CD4-positive, CD25-positive, alpha-beta regulatory T cell (primary cell): Measurements from ENCODE around the gene CPZ. TPM values are rescaled to one million over a fixed set of nuclear protein-coding genes. Genes with fewer than 3 reads are reported as not detected.

ENCODE experiments used
- ATAC-seq, 2 donors: fragments of 150-1000 bp; cut with Tn5 transposase; one replicate each; pipeline ENCODE4 v1.10.0; 2021; ENCODE audit warnings: low read depth in 2 of 2, moderate number of reproducible peaks in 2 of 2, moderate library complexity in 1 of 2
- DNase-seq, 3 donors: peaks; one replicate each; pipeline versions ENCODE4 v3.0.0 to v3.0.0-alpha.2; 2012 to 2022; ENCODE audit warnings: mixed read lengths in 1 of 3
- H3K27ac ChIP-seq: one replicate; pipeline ENCODE4 v1.7.0; 2013; ENCODE audit warnings: mild to moderate bottlenecking, low read length; ENCODE audit not compliant: insufficient read depth, poor library complexity, severe bottlenecking
- H3K27me3 ChIP-seq: one replicate; pipeline ENCODE4 v1.7.0; 2013; ENCODE audit warnings: low read length; ENCODE audit not compliant: control insufficient read depth, insufficient read depth
- H3K36me3 ChIP-seq: one replicate; pipeline ENCODE4 v1.7.0; 2013; ENCODE audit warnings: mild to moderate bottlenecking, low read length, moderate library complexity; ENCODE audit not compliant: control insufficient read depth, insufficient read depth
- H3K4me1 ChIP-seq: 2 replicates; pipeline ENCODE4 v1.7.0; 2013; ENCODE audit warnings: mild to moderate bottlenecking, low read length; ENCODE audit not compliant: insufficient read depth, control insufficient read depth, poor library complexity, severe bottlenecking
- H3K4me3 ChIP-seq: one replicate; pipeline ENCODE4 v1.7.0; 2013; ENCODE audit warnings: low read depth, mild to moderate bottlenecking, low read length, moderate library complexity
- H3K9me3 ChIP-seq, 2 experiments: 1 replicate in 1 of 2; 2 replicates in 1 of 2; pipeline ENCODE4 v1.7.0; 2013; ENCODE audit warnings: low read length in 2 of 2, mild to moderate bottlenecking in 1 of 2, moderate library complexity in 1 of 2; ENCODE audit not compliant: control insufficient read depth in 2 of 2
- H3K27ac Mint-ChIP-seq, 3 donors: one replicate each; pipeline ENCODE4 v1.8.0; 2020 to 2022; ENCODE audit warnings: mild to moderate bottlenecking in 3 of 3, mixed read lengths in 3 of 3, moderate library complexity in 2 of 3
- H3K27me3 Mint-ChIP-seq: one replicate; pipeline ENCODE4 v1.8.0; 2022; ENCODE audit warnings: mild to moderate bottlenecking, mixed read lengths
- H3K36me3 Mint-ChIP-seq: one replicate; pipeline ENCODE4 v1.8.0; 2020; ENCODE audit warnings: mixed read lengths
- H3K4me1 Mint-ChIP-seq, 4 donors: one replicate each; pipeline ENCODE4 v1.8.0; 2020 to 2022; ENCODE audit warnings: mixed read lengths in 4 of 4, mild to moderate bottlenecking in 1 of 4
- H3K4me3 Mint-ChIP-seq, 4 donors: one replicate each; pipeline ENCODE4 v1.8.0; 2020 to 2022; ENCODE audit warnings: mild to moderate bottlenecking in 4 of 4, mixed read lengths in 4 of 4, moderate library complexity in 3 of 4
- H3K9me3 Mint-ChIP-seq, 7 donors: one replicate each; pipeline ENCODE4 v1.8.0; 2020 to 2022; ENCODE audit warnings: mixed read lengths in 7 of 7, mild to moderate bottlenecking in 3 of 7, moderate library complexity in 2 of 7
- polyA plus RNA-seq, 4 donors: library from polyadenylated mRNA; unstranded; fragments of 300-500 nt; fragmentation: Illumina TruSeq; gene quantifications; one replicate each; pipeline ENCODE4 v1.2.3, GENCODE V29; 2021
- total RNA-seq: library from RNA; stranded (reverse); gene quantifications from one replicate; pipeline ENCODE4 v1.2.3, GENCODE V29; 2022

Gene CPZ
- total and polyA plus RNA-seq, 5 donors from 2014 or later, result not detected

- Mint-ChIP-seq H3K27me3 (peaks cover 21% of the 10 kb centered on the region), H3K4me3 (no peak overlapping the region), H3K9me3 (peaks cover 0 to 1% (median 0%) of the 10 kb centered on the region in 7 donors), H3K27ac (no peak overlapping the region), H3K4me1 (no peaks in the 10 kb centered on the region), H3K36me3 (no peaks in the 10 kb centered on the region)
- DNase-seq, result no peak
- H3K4me1 ChIP-seq, result no peaks in the 10 kb centered on the region
- no peaks in the 10 kb centered on the region for H3K9me3 ChIP-seq
- H3K4me3 ChIP-seq, result no peak overlapping the region
- ATAC-seq, result no peak
- no peaks in the 10 kb centered on the region for H3K36me3 ChIP-seq
- no peak overlapping the region for H3K27ac ChIP-seq
- H3K27me3 ChIP-seq, result no peaks in the 10 kb centered on the region
Observed at GRCh38 chr4:8597319-8597718, 4.8 kb downstream of the CPZ start.

DNA sequence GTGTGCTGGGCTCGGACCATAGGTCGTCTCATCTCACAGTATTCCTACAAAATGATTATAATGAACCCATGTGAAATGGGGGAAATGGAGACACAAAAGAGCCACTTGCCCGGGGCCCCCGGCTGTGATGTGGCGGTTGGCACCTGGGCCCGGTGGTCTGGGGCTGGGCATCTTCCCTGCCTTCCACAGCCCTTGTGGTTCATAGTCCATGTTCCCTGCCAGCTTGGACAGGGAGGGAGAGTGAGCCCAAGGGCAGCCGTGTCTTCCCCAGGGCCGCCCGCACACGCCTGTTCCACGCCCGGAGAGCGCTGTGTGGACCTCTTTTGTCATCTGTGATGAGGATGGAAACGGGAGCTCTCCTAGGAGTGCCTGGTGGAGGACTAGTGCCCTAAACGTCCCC is 5.2 kb downstream of the CPZ start:
- Histone ChIP-seq H3K9me3 (no peaks in the 10 kb centered on the region), H3K4me1 (no peaks in the 10 kb centered on the region), H3K27ac (no peak overlapping the region), H3K36me3 (no peaks in the 10 kb centered on the region), H3K27me3 (no peaks in the 10 kb centered on the region), H3K4me3 (no peak overlapping the region)
- Mint-ChIP-seq H3K36me3 (no peaks in the 10 kb centered on the region), H3K9me3 (peaks cover 0 to 1% (median 0%) of the 10 kb centered on the region in 7 donors), H3K27me3 (peaks cover 21% of the 10 kb centered on the region), H3K4me1 (no peaks in the 10 kb centered on the region), H3K27ac (no peak overlapping the region), H3K4me3 (no peak overlapping the region)
- ATAC-seq, result no peak
- no peak for DNase-seq

GRCh38 chr4:8598391-8599090 is 6.0 kb downstream of the CPZ start:
- H3K36me3 ChIP-seq, result no peaks in the 10 kb centered on the region
- H3K4me1 ChIP-seq, result no peaks in the 10 kb centered on the region
- Mint-ChIP-seq H3K36me3 (no peaks in the 10 kb centered on the region), H3K27ac (no peak overlapping the region), H3K9me3 (peaks cover 0 to 1% (median 0%) of the 10 kb centered on the region in 7 donors), H3K4me1 (no peaks in the 10 kb centered on the region), H3K27me3 (peaks cover 14% of the 10 kb centered on the region), H3K4me3 (no peak overlapping the region)
- no peaks in the 10 kb centered on the region for H3K27me3 ChIP-seq
- no peak overlapping the region for H3K27ac ChIP-seq
- DNase-seq (peak in 1 of 3 donors; percentile 14), ATAC-seq (no peak)
- no peak overlapping the region for H3K4me3 ChIP-seq
- no peaks in the 10 kb centered on the region for H3K9me3 ChIP-seq

DNA sequence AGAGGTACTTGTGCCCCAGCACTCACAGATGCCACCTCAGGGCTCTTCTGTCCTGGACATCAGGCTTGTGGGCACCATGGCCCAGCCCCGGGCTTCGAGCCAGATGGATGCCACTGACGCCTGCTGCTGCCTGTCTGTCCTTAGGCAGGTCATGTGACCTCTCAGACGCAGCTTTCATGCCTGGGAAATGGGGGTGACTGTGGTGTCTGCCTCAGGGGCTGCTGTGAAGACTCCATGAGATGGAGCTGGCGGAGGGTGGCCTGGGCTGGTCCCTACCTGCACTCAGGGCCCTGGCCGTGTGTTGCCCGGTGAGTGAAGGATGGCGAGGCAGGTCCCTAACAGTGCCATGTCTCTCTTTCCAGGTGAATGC is 6.5 kb downstream of the CPZ start:
- no peaks in the 10 kb centered on the region for H3K9me3 Mint-ChIP-seq
- Histone ChIP-seq H3K27ac (no peak overlapping the region), H3K4me3 (no peak overlapping the region), H3K9me3 (no peaks in the 10 kb centered on the region), H3K36me3 (no peaks in the 10 kb centered on the region), H3K4me1 (no peaks in the 10 kb centered on the region), H3K27me3 (no peaks in the 10 kb centered on the region)
- H3K27me3 Mint-ChIP-seq, result peaks cover 9% of the 10 kb centered on the region
- H3K36me3 Mint-ChIP-seq, result no peaks in the 10 kb centered on the region
- no peak overlapping the region for H3K27ac Mint-ChIP-seq
- ATAC-seq, result no peak
- no peaks in the 10 kb centered on the region for H3K4me1 Mint-ChIP-seq
- H3K4me3 Mint-ChIP-seq, result no peak overlapping the region
- DNase-seq, result no peak

DNA sequence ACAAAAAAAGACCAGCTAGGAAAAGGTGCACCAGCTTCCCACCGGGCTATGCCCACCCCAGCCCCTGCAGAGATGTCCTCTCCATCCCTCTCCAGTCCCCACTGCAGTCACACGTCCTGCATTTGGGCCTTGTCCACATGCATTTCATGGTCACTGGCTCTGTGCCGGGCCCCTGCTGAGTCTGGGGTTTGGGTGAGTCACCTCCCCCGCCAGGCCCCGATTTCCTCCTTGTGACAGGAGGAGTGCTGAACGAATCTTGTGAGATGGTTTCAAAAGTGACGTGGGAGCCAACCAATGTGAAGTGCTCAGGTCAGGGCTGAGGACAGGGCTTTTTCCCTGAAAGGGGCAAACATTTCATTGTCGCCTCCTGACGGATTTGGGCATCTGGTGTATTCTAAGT is 7.1 kb downstream of the CPZ start:
- Mint-ChIP-seq H3K36me3 (no peaks in the 10 kb centered on the region), H3K4me3 (no peak overlapping the region), H3K27ac (no peak overlapping the region), H3K9me3 (no peaks in the 10 kb centered on the region), H3K4me1 (no peaks in the 10 kb centered on the region), H3K27me3 (peaks cover 4% of the 10 kb centered on the region)
- H3K4me3 ChIP-seq, result no peak overlapping the region
- DNase-seq (peak in 1 of 3 donors; percentile 8), ATAC-seq (no peak)
- no peak overlapping the region for H3K27ac ChIP-seq
- H3K36me3 ChIP-seq, result no peaks in the 10 kb centered on the region
- no peaks in the 10 kb centered on the region for H3K4me1 ChIP-seq
- no peaks in the 10 kb centered on the region for H3K27me3 ChIP-seq
- H3K9me3 ChIP-seq, result no peaks in the 10 kb centered on the region

DNA sequence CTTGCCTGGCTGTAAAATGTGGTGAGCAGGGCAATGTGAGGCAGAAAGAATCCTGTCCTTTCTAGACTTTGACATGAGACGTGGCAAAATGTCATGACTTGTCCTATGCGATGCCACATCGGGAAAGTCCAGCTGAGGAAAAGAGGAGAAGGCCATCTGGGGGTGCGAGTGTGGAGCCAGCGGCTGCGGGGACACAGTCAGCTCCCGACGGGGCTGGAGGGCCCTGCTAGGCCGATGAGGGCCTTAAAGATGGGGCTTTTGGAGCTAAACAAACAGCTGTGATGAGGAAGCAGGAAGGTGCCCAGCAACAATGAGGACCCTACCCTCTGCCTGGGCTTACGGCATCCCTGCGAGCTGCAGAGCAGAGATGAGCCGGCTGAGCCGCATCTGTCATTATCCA is 7.7 kb downstream of the CPZ start:
- Histone ChIP-seq H3K27ac (no peak overlapping the region), H3K36me3 (no peaks in the 10 kb centered on the region), H3K9me3 (no peaks in the 10 kb centered on the region), H3K4me1 (no peaks in the 10 kb centered on the region), H3K4me3 (no peak overlapping the region), H3K27me3 (no peaks in the 10 kb centered on the region)
- Mint-ChIP-seq H3K27ac (no peak overlapping the region), H3K9me3 (no peaks in the 10 kb centered on the region), H3K4me3 (no peak overlapping the region), H3K4me1 (no peaks in the 10 kb centered on the region), H3K36me3 (no peaks in the 10 kb centered on the region), H3K27me3 (peaks cover 4% of the 10 kb centered on the region)
- ATAC-seq (no peak), DNase-seq (no peak)

DNA sequence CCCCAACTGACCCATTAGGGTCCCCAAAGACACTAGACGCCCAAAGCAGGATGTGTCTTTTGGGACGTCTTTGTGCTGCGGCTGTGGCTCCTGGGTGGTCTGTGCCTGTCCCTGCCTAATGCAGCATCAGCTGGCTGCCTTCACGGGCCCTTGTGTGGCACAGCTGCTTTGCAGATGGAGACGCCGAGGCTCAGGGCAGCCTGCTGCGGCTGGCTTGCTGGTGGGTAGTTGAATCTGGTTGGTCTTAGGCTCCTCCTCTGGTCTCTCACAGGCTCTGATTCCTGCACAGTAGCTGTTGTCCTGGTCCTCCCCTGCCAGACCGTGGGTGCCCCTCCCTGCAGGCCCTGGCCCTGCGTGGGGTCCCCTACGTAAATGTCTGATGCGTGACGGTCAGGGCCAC is 8.1 kb downstream of the CPZ start:
- H3K9me3 Mint-ChIP-seq, result no peaks in the 10 kb centered on the region
- H3K36me3 ChIP-seq, result no peaks in the 10 kb centered on the region

GRCh38 chr4:8601086-8601485 is 8.5 kb downstream of the CPZ start:
- Mint-ChIP-seq H3K27ac (no peak overlapping the region), H3K36me3 (no peaks in the 10 kb centered on the region), H3K4me3 (no peak overlapping the region), H3K9me3 (no peaks in the 10 kb centered on the region), H3K27me3 (no peaks in the 10 kb centered on the region), H3K4me1 (no peaks in the 10 kb centered on the region)
- Histone ChIP-seq H3K9me3 (no peaks in the 10 kb centered on the region), H3K27ac (no peak overlapping the region), H3K4me1 (no peaks in the 10 kb centered on the region), H3K27me3 (no peaks in the 10 kb centered on the region), H3K4me3 (no peak overlapping the region), H3K36me3 (no peaks in the 10 kb centered on the region)
- DNase-seq, result no peak
- no peak for ATAC-seq

More for the DNA sequence above, 8.1 kb downstream of the CPZ start:
- Mint-ChIP-seq H3K4me3 (no peak overlapping the region), H3K36me3 (no peaks in the 10 kb centered on the region), H3K4me1 (no peaks in the 10 kb centered on the region), H3K27ac (no peak overlapping the region), H3K27me3 (peaks cover under 1% of the 10 kb centered on the region)
- ATAC-seq (no peak), DNase-seq (no peak)
- no peak overlapping the region for H3K27ac ChIP-seq
- no peaks in the 10 kb centered on the region for H3K4me1 ChIP-seq
- H3K9me3 ChIP-seq, result no peaks in the 10 kb centered on the region
- H3K4me3 ChIP-seq, result no peak overlapping the region
- no peaks in the 10 kb centered on the region for H3K27me3 ChIP-seq
